H1 (cell line): ENCODE data around the gene UBQLN3. TPM values are rescaled to one million over a fixed set of nuclear protein-coding genes. Genes with fewer than 3 reads are reported as not detected.

Experiments
- CTCF ChIA-PET: fragments of 300-600 bp; sonication (Branson Sonifier 250); formaldehyde crosslinking; loops from one replicate; lab custom pipeline; 2021; ENCODE audit not compliant: partially characterized antibody; lab: Charles Lee
- POLR2A ChIA-PET: fragments of 300-600 bp; sonication (Branson Sonifier 250); formaldehyde crosslinking; loops from one replicate; lab custom pipeline; 2021; ENCODE audit warnings: inconsistent platforms; ENCODE audit not compliant: partially characterized antibody; lab: Charles Lee
- DNase-seq, 2 experiments: peaks; one replicate each; pipeline versions ENCODE4 v3.0.0 to v3.0.0-alpha.2; 2010 to 2022; ENCODE audit warnings: low spot score in 2 of 2, low read depth in 1 of 2, mixed read lengths in 1 of 2
- FAIRE-seq: peaks from 2 replicates; lab custom pipeline; 2011; peaks lifted over from hg19 to GRCh38; lab: Jason Lieb, UNC
- H2AFZ ChIP-seq: 2 replicates; pipeline ENCODE4 v1.8.1; 2012; ENCODE audit warnings: low read length, inconsistent platforms
- H2AK5ac ChIP-seq: 2 replicates; pipeline ENCODE4 v1.6.1; 2013; ENCODE audit warnings: low read depth, low read length
- H2BK120ac ChIP-seq: replicated peaks from 2 replicates; pipeline ENCODE3; 2013; ENCODE audit warnings: low read depth, low read length, inconsistent platforms
- H2BK12ac ChIP-seq: 2 replicates; pipeline ENCODE4 v1.6.1; 2013; ENCODE audit warnings: low read depth, low read length
- H2BK15ac ChIP-seq: 2 replicates; pipeline ENCODE4 v1.6.1; 2013; ENCODE audit warnings: low read length
- H2BK20ac ChIP-seq: 2 replicates; pipeline ENCODE4 v1.6.1; 2013; ENCODE audit warnings: low read length
- H2BK5ac ChIP-seq: 2 replicates; pipeline ENCODE4 v1.6.1; 2013; ENCODE audit warnings: low read depth, low read length
- H3K14ac ChIP-seq: 2 replicates; pipeline ENCODE4 v1.6.1; 2013; ENCODE audit warnings: inconsistent platforms; ENCODE audit not compliant: insufficient read length
- H3K18ac ChIP-seq: 2 replicates; pipeline ENCODE4 v1.6.1; 2013; ENCODE audit warnings: low read length; ENCODE audit errors: extremely low read depth
- H3K23ac ChIP-seq: 2 replicates; pipeline ENCODE4 v1.6.1; 2013; ENCODE audit warnings: inconsistent platforms; ENCODE audit not compliant: insufficient read length
- H3K23me2 ChIP-seq: 2 replicates; pipeline ENCODE4 v1.6.1; 2013; ENCODE audit warnings: low read depth, low read length
- H3K27ac ChIP-seq: 2 replicates; pipeline ENCODE4 v1.6.1; 2011; ENCODE audit warnings: low read depth, low read length, inconsistent platforms
- H3K27me3 ChIP-seq, 4 experiments: replicated peaks in 1 of 4; 1 replicate in 1 of 4; 2 replicates in 3 of 4; pipeline versions ENCODE4 v1.6.1 to v1.8.1; 2011 to 2013; ENCODE audit warnings: low read length in 3 of 4, mild to moderate bottlenecking in 3 of 4, inconsistent platforms in 2 of 4, mixed read lengths in 2 of 4, moderate library complexity in 1 of 4; ENCODE audit not compliant: control insufficient read depth in 3 of 4, insufficient read depth in 3 of 4; ENCODE audit errors: extremely low read depth in 1 of 4
- H3K36me3 ChIP-seq, 4 experiments: 2 replicates each; pipeline versions ENCODE4 v1.6.1 to v1.8.1; 2011 to 2013; ENCODE audit warnings: mild to moderate bottlenecking in 4 of 4, low read length in 3 of 4, moderate library complexity in 2 of 4, control low read depth in 1 of 4, inconsistent platforms in 1 of 4; ENCODE audit not compliant: insufficient read depth in 4 of 4, control insufficient read depth in 2 of 4
- H3K4ac ChIP-seq: replicated peaks from 2 replicates; pipeline ENCODE3; 2013; ENCODE audit warnings: low read length, low read depth, mixed read lengths, inconsistent platforms; ENCODE audit not compliant: insufficient read length
- H3K4me1 ChIP-seq, 4 experiments: replicated peaks in 1 of 4; 1 replicate in 1 of 4; 2 replicates in 3 of 4; pipeline versions ENCODE4 v1.6.1 to v1.8.1; 2011 to 2013; ENCODE audit warnings: low read length in 3 of 4, inconsistent platforms in 2 of 4, mixed read lengths in 1 of 4; ENCODE audit not compliant: insufficient read depth in 4 of 4, control insufficient read depth in 3 of 4
- H3K4me2 ChIP-seq, 2 experiments: 2 replicates each; pipeline versions ENCODE4 v1.6.1 to v1.8.1; 2011 to 2013; ENCODE audit warnings: low read depth in 2 of 2, low read length in 2 of 2, control low read depth in 1 of 2, inconsistent platforms in 1 of 2, mild to moderate bottlenecking in 1 of 2; ENCODE audit not compliant: insufficient read depth in 1 of 2
- H3K4me3 ChIP-seq, 4 experiments: fragments of 200-600, 300-600 bp in 1 of 4; sonication (generic), shearing (Covaris generic), sonication (Bioruptor Twin) in 1 of 4; 2 replicates each; pipeline versions ENCODE4 v1.5.1 to v1.8.1; 2011 to 2016; ENCODE audit warnings: low read length in 4 of 4, low read depth in 3 of 4, control low read depth in 2 of 4, inconsistent platforms in 2 of 4, mild to moderate bottlenecking in 2 of 4, mixed read lengths in 1 of 4, moderate library complexity in 1 of 4; ENCODE audit not compliant: insufficient read depth in 2 of 4; ENCODE audit errors: extremely low read depth in 1 of 4
- H3K56ac ChIP-seq: replicated peaks from 2 replicates; pipeline ENCODE3; 2013; ENCODE audit warnings: low read depth, mild to moderate bottlenecking, mixed read lengths, low read length, inconsistent platforms; ENCODE audit not compliant: insufficient read length
- H3K79me1 ChIP-seq: 2 replicates; pipeline ENCODE4 v1.6.1; 2013; ENCODE audit warnings: low read depth, low read length, control low read depth
- H3K79me2 ChIP-seq, 2 experiments: 2 replicates each; pipeline versions ENCODE4 v1.6.1 to v1.8.1; 2012 to 2013; ENCODE audit warnings: low read length in 2 of 2, mild to moderate bottlenecking in 2 of 2, inconsistent platforms in 1 of 2; ENCODE audit not compliant: insufficient read depth in 2 of 2, control insufficient read depth in 1 of 2
- H3K9ac ChIP-seq, 4 experiments: replicated peaks in 1 of 4; 1 replicate in 1 of 4; 2 replicates in 3 of 4; pipeline versions ENCODE4 v1.6.1 to v1.8.1; 2011 to 2013; ENCODE audit warnings: low read depth in 3 of 4, low read length in 3 of 4, control low read depth in 2 of 4, mild to moderate bottlenecking in 2 of 4, moderate library complexity in 2 of 4, inconsistent platforms in 1 of 4; ENCODE audit errors: extremely low read depth in 1 of 4
- H3K9me3 ChIP-seq, 2 experiments: 2 replicates each; pipeline versions ENCODE4 v1.6.1 to v1.8.1; 2012 to 2013; ENCODE audit warnings: mild to moderate bottlenecking in 2 of 2, moderate library complexity in 2 of 2, control low read depth in 1 of 2, inconsistent platforms in 1 of 2, low read depth in 1 of 2, low read length in 1 of 2, mixed read lengths in 1 of 2; ENCODE audit not compliant: insufficient read depth in 2 of 2
- H4K20me1 ChIP-seq, 2 experiments: replicated peaks in 1 of 2; 2 replicates each; pipeline versions ENCODE3 to v1.8.1; 2011 to 2013; ENCODE audit warnings: inconsistent platforms in 2 of 2, low read length in 2 of 2, mild to moderate bottlenecking in 1 of 2; ENCODE audit not compliant: insufficient read depth in 2 of 2, control insufficient read depth in 1 of 2
- H4K5ac ChIP-seq: 2 replicates; pipeline ENCODE4 v1.6.1; 2013; ENCODE audit warnings: low read length, low read depth, mixed read lengths, inconsistent platforms; ENCODE audit not compliant: insufficient read length
- H4K8ac ChIP-seq: 2 replicates; pipeline ENCODE4 v1.8.0; 2013; ENCODE audit warnings: mild to moderate bottlenecking, moderate library complexity, low read length, inconsistent platforms; ENCODE audit not compliant: insufficient read depth; ENCODE audit errors: extremely low read depth
- H4K91ac ChIP-seq: replicated peaks from 2 replicates; pipeline ENCODE3; 2013; ENCODE audit warnings: low read length, mixed read lengths, inconsistent platforms; ENCODE audit not compliant: insufficient read length
- BACH1 ChIP-seq: IDR thresholded peaks from 2 replicates; pipeline ENCODE4 v1.6.1; 2012; ENCODE audit warnings: low read length, improper control_type of control experiment
- BRCA1 ChIP-seq: IDR thresholded peaks from 2 replicates; pipeline ENCODE4 v1.6.1; 2012; ENCODE audit warnings: low read depth, low read length, improper control_type of control experiment
- CTCF ChIP-seq, 3 experiments: IDR thresholded peaks; 1 replicate in 2 of 3; 2 replicates in 1 of 3; pipeline versions ENCODE4 v1.5.1 to v1.6.1; 2011; ENCODE audit warnings: low read length in 3 of 3, mild to moderate bottlenecking in 3 of 3, inconsistent platforms in 2 of 3, low read depth in 1 of 3, moderate library complexity in 1 of 3; ENCODE audit not compliant: insufficient read depth in 1 of 3; ENCODE audit errors: control extremely low read depth in 1 of 3
- KDM4A ChIP-seq: IDR thresholded peaks from one replicate; pipeline ENCODE4 v1.7.1; 2012; ENCODE audit warnings: low read depth, mild to moderate bottlenecking, moderate library complexity, low read length, inconsistent platforms; ENCODE audit not compliant: severe bottlenecking
- POLR2AphosphoS5 ChIP-seq: IDR thresholded peaks from 2 replicates; pipeline ENCODE4 v1.6.1; 2011; ENCODE audit warnings: low read depth, low read length
- POU5F1 ChIP-seq: IDR thresholded peaks from 2 replicates; pipeline ENCODE4 v1.6.1; 2011; ENCODE audit warnings: low read depth, mild to moderate bottlenecking, low read length, moderate library complexity
- RNF2 ChIP-seq: fragments of 200-900, 300-1000 bp; sonication (generic); IDR thresholded peaks from 2 replicates; pipeline ENCODE4 v1.7.1; 2016; ENCODE audit warnings: borderline replicate concordance, low read depth, mild to moderate bottlenecking, antibody characterized with exemption, low read length; ENCODE audit not compliant: poor library complexity, severe bottlenecking; ENCODE audit errors: missing control alignments
- TBP ChIP-seq: IDR thresholded peaks from 2 replicates; pipeline ENCODE4 v1.6.1; 2011; ENCODE audit warnings: low read depth, low read length, improper control_type of control experiment
- ZNF274 ChIP-seq: IDR thresholded peaks from 2 replicates; pipeline ENCODE4 v1.7.0; 2012; ENCODE audit warnings: low read length, borderline replicate concordance; ENCODE audit errors: extremely low read depth
- WGBS, 2 experiments: shearing (Covaris generic) in 1 of 2; methylation state at CpG; one replicate each; pipeline versions ENCODE4 v1.1.6 to v1.1.7; 2013 to 2015; ENCODE audit warnings: low lambda C conversion rate in 2 of 2, mixed read lengths in 2 of 2, inconsistent platforms in 1 of 2, low coverage in 1 of 2, missing lambda C conversion rate in 1 of 2; ENCODE audit not compliant: insufficient replicate concordance in 2 of 2, insufficient coverage in 1 of 2, insufficient read length in 1 of 2; ENCODE audit errors: extremely low coverage in 1 of 2, missing lambda C conversion rate in 1 of 2; 5-methylcytosine and 5-hydroxymethylcytosine counted together
- polyA plus RNA-seq, 7 experiments: library from polyadenylated mRNA; depleted of rRNA in 3 of 7; stranded (reverse) in 5 of 7; unstranded in 2 of 7; fragments of >200 nt in 5 of 7; fragments of 200-250 nt in 2 of 7; gene quantifications; 1 replicate in 5 of 7; 2 replicates in 1 of 7; 4 replicates in 1 of 7; pipeline versions ENCODE4 v1.2.1 to v1.2.3, GENCODE V29; 2011 to 2013; ENCODE audit warnings: missing spikeins in 2 of 7, mixed read lengths in 2 of 7
- total RNA-seq: library from RNA; stranded (reverse); fragmentation: NEBNext Ultra II Directional; extraction: Animal tissue kit (Norgen Biotek cat#: 25700); gene quantifications from 2 replicates; pipeline ENCODE4 v1.2.1, GENCODE V29; 2021

UBQLN3 gene
- total and polyA plus RNA-seq, 2 of the 8 experiments (the other 6 are each of a cell fraction or from before 2014, with no cell fraction given), result not detected

- H4K20me1 ChIP-seq, result no peaks in the 10 kb centered on the region
- no peak overlapping the region for H3K14ac ChIP-seq
- H3K23ac ChIP-seq, result no peak overlapping the region
- no peak overlapping the region for H2AK5ac ChIP-seq
- FAIRE-seq (no peak), DNase-seq (no peak)
- POLR2A ChIA-PET, result no interaction called here
- no peaks in the 10 kb centered on the region for H3K4me1 ChIP-seq
- H3K27ac ChIP-seq, result no peak overlapping the region
- H2BK5ac ChIP-seq, result no peak overlapping the region
- no peak overlapping the region for H2BK120ac ChIP-seq
- H3K4ac ChIP-seq, result no peak overlapping the region
- no peak overlapping the region for H4K5ac ChIP-seq
- peak overlapping the region; percentile 14 for H4K8ac ChIP-seq
- H2AFZ ChIP-seq, result no peak overlapping the region
- no peaks in the 10 kb centered on the region for H3K9me3 ChIP-seq
- 93% methylated on average over 14 of the region's 14 CpGs; no CpG with 5 or more reads in 1 of the 2 experiments for WGBS, 2 experiments
- H2BK20ac ChIP-seq, result no peak overlapping the region
- no peaks in the 10 kb centered on the region for H3K27me3 ChIP-seq
- H2BK12ac ChIP-seq, result no peak overlapping the region
- H3K9ac ChIP-seq, result no peak overlapping the region
- H4K91ac ChIP-seq, result no peak overlapping the region
- no peaks in the 10 kb centered on the region for H3K79me1 ChIP-seq
- H2BK15ac ChIP-seq, result no peak overlapping the region
- H3K4me3 ChIP-seq, result no peak overlapping the region
- H3K4me2 ChIP-seq, result no peak overlapping the region
- no peaks in the 10 kb centered on the region for H3K36me3 ChIP-seq
- no peak overlapping the region for H3K18ac ChIP-seq
- no peak overlapping the region for H3K56ac ChIP-seq
- H3K79me2 ChIP-seq, result no peaks in the 10 kb centered on the region
- CTCF ChIA-PET, result interaction anchor here (1.4 kb wide), 1 partner anchor 10 kb away, joined by 3 read pairs; no protein-coding TSS in a partner anchor
- no peaks in the 10 kb centered on the region; the same call in 1 of the 2 replicates for H3K23me2 ChIP-seq
- TF ChIP-seq BACH1, result no peak
- TF ChIP-seq TBP, result no peak
- no peak for TF ChIP-seq ZNF274
- no peak for TF ChIP-seq POLR2AphosphoS5
- no peak for TF ChIP-seq CTCF (IDR thresholded peaks at IDR 0.05; ENCODE audit: control extremely low read depth in 1 of 3, insufficient read depth in 1 of 3, low read depth in 1 of 3, low read length in 3 of 3)
- TF ChIP-seq POU5F1, result no peak
- TF ChIP-seq KDM4A, result no peak
- TF ChIP-seq RNF2, result no peak
- no peak for TF ChIP-seq BRCA1
Measured at GRCh38 chr11:5460983-5461621, 48.7 kb downstream of the UBQLN3 start.
